Neural cell (in vitro differentiated cells): Measurements from ENCODE around the gene TBC1D10A. TPM values are rescaled to one million over a fixed set of nuclear protein-coding genes. Genes with fewer than 3 reads are reported as not detected.

Source experiments
- H2AFZ ChIP-seq: fragments of 200-600, 300-800 bp; sonication (generic), shearing (Covaris generic); 2 replicates; pipeline ENCODE4 v1.6.0; 2014; ENCODE audit warnings: low read depth, mild to moderate bottlenecking, antibody characterized with exemption, low read length, moderate library complexity
- H3F3A ChIP-seq: fragments of 200-600 bp; shearing (Covaris generic); 2 replicates; pipeline ENCODE4 v1.6.1; 2016; ENCODE audit warnings: mild to moderate bottlenecking, moderate library complexity, mixed read lengths, antibody characterized with exemption, low read length; ENCODE audit not compliant: insufficient read depth, poor library complexity, severe bottlenecking
- H3K27ac ChIP-seq: fragments of 200-600, 300-800 bp; sonication (generic), shearing (Covaris generic); 2 replicates; pipeline ENCODE4 v1.5.1; 2014; ENCODE audit warnings: mild to moderate bottlenecking, low read length, moderate library complexity
- H3K27me3 ChIP-seq: fragments of 300-800, 200-600 bp; sonication (generic), shearing (Covaris generic); 2 replicates; pipeline ENCODE4 v1.6.0; 2014; ENCODE audit warnings: mild to moderate bottlenecking, low read depth, low read length, moderate library complexity; ENCODE audit not compliant: insufficient read depth
- H3K36me3 ChIP-seq: fragments of 300-800, 200-600 bp; sonication (generic), shearing (Covaris generic); 2 replicates; pipeline ENCODE4 v1.5.1; 2014; ENCODE audit warnings: mild to moderate bottlenecking, antibody characterized with exemption, low read length, moderate library complexity; ENCODE audit not compliant: insufficient read depth
- H3K4me2 ChIP-seq: fragments of 300-800, 200-600 bp; sonication (generic), shearing (Covaris generic); 2 replicates; pipeline ENCODE4 v1.6.0; 2014; ENCODE audit warnings: mild to moderate bottlenecking, low read length
- H3K4me3 ChIP-seq: fragments of 300-800, 200-600 bp; sonication (generic), shearing (Covaris generic); 2 replicates; pipeline ENCODE4 v1.5.1; 2014; ENCODE audit warnings: mild to moderate bottlenecking, low read length, moderate library complexity
- H3K79me2 ChIP-seq: fragments of 200-600 bp; shearing (Covaris generic); replicated peaks from 2 replicates; pipeline ENCODE4 v1.6.0; 2014; ENCODE audit warnings: mild to moderate bottlenecking, low read length, moderate library complexity; ENCODE audit not compliant: insufficient read depth
- H3K9ac ChIP-seq: fragments of 300-800, 200-600 bp; sonication (generic), shearing (Covaris generic); 2 replicates; pipeline ENCODE4 v1.6.1; 2016; ENCODE audit warnings: mild to moderate bottlenecking, low read length, mixed read lengths
- H3K9me2 ChIP-seq: fragments of 200-600 bp; shearing (Covaris generic); 2 replicates; pipeline ENCODE4 v1.6.1; 2016; ENCODE audit warnings: mild to moderate bottlenecking, low read length, mixed read lengths; ENCODE audit not compliant: insufficient read depth
- H3K9me3 ChIP-seq: fragments of 200-600, 300-800 bp; sonication (generic), shearing (Covaris generic); 2 replicates; pipeline ENCODE4 v1.6.1; 2016; ENCODE audit warnings: mild to moderate bottlenecking, mixed run types, low read length, moderate library complexity, mixed read lengths
- H4K20me1 ChIP-seq: fragments of 200-600 bp; shearing (Covaris generic); 2 replicates; pipeline ENCODE4 v1.6.1; 2016; ENCODE audit warnings: mild to moderate bottlenecking, mixed run types; ENCODE audit not compliant: insufficient read depth
- EP300 ChIP-seq: fragments of 450-650 bp; conservative IDR thresholded peaks from 2 replicates; pipeline ENCODE4 v1.6.1; 2014; ENCODE audit warnings: antibody characterized with exemption, mild to moderate bottlenecking, moderate library complexity; ENCODE audit not compliant: poor library complexity, severe bottlenecking
- EZH2 ChIP-seq: fragments of 200-600, 300-800 bp; shearing (Covaris generic), sonication (generic); IDR thresholded peaks from 2 replicates; pipeline ENCODE4 v1.6.1; 2014; ENCODE audit warnings: antibody characterized with exemption, low read length, borderline replicate concordance, mild to moderate bottlenecking; ENCODE audit not compliant: insufficient read depth, poor library complexity, severe bottlenecking
- MXI1 ChIP-seq: fragments of 450-650 bp; conservative IDR thresholded peaks from 2 replicates; pipeline ENCODE4 v1.6.1; 2014; ENCODE audit warnings: antibody characterized with exemption, mild to moderate bottlenecking; ENCODE audit not compliant: poor library complexity, severe bottlenecking
- POLR2AphosphoS5 ChIP-seq: IDR thresholded peaks from 2 replicates; pipeline ENCODE4 v1.6.1; 2012
- RAD21 ChIP-seq: fragments of 450-650 bp; conservative IDR thresholded peaks from 2 replicates; pipeline ENCODE4 v1.6.1; 2014; ENCODE audit warnings: antibody characterized with exemption, mild to moderate bottlenecking, moderate library complexity
- SMC3 ChIP-seq: fragments of 450-650 bp; conservative IDR thresholded peaks from 2 replicates; pipeline ENCODE4 v1.6.1; 2014; ENCODE audit warnings: antibody characterized with exemption, mild to moderate bottlenecking, moderate library complexity; ENCODE audit not compliant: poor library complexity
- TAF1 ChIP-seq: IDR thresholded peaks from 2 replicates; pipeline ENCODE4 v1.6.1; 2012; ENCODE audit warnings: low read depth
- polyA plus RNA-seq: library from polyadenylated mRNA; depleted of rRNA; stranded (reverse); fragments of >200 nt; gene quantifications from 2 replicates; pipeline ENCODE4 v1.2.3, GENCODE V29; 2014
- TF ChIP-seq, protein P1 (sequence below): IDR thresholded peaks from 2 replicates; pipeline ENCODE4 v1.6.1; 2012; ENCODE audit warnings: borderline replicate concordance
- TF ChIP-seq, protein P2 (sequence below): fragments of 450-650 bp; IDR thresholded peaks from 2 replicates; pipeline ENCODE4 v1.5.1; 2014; ENCODE audit warnings: antibody characterized with exemption, mild to moderate bottlenecking, moderate library complexity; ENCODE audit not compliant: poor library complexity, severe bottlenecking

Gene TBC1D10A
- polyA plus RNA-seq, 1 donor from 2014 or later = 11.9 TPM

DNA sequence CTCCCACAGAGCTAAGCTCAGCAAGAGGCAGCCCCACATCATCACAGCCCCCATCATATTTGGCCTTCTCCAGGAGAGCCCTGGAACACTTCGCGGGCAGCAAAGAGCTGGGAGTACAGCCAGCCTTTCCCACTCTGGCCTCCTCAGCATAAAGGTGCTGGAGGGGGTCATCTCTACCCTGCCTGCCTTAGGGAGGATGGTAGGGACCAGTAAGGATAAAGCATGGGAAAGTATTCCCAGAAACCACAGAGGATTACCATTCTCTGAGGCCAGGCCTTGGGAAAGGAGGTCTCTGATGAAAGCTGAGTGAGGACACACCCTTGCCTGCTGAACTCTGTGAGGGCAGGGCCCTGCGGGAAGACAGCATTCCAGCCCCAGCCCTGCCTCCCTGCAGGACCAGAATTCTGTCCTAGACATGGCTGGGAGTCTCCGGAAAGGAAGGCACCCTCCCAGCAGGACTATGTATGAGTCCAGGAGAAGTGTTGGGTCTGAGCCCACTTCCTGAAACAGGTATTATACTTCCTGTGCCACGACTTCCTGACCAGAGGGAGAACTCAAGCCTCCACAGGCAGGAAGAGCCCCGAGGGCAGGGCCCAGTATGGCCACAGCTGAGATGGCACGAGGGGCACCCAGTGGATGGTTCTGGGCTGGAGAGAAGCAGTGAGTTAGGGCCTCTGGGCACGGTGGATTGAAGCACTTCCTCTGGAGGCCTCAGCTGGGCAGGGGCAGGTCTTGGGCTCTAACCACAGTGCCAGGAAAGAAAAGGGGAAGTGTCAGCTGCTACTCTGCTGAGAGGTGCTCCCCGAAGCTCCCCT lies 24.5 kb downstream of the TBC1D10A start:
- H3K9ac ChIP-seq = no peak overlapping the region
- H4K20me1 ChIP-seq = no peaks in the 10 kb centered on the region
- H3K27me3 ChIP-seq = no peaks in the 10 kb centered on the region
- H3K79me2 ChIP-seq = no peaks in the 10 kb centered on the region
- no peak overlapping the region for H3K27ac ChIP-seq
- H3F3A ChIP-seq = no peaks in the 10 kb centered on the region
- H2AFZ ChIP-seq = no peak overlapping the region
- H3K4me3 ChIP-seq = no peak overlapping the region
- no peaks in the 10 kb centered on the region for H3K36me3 ChIP-seq
- H3K9me2 ChIP-seq = no peaks in the 10 kb centered on the region
- TF ChIP-seq MXI1 = no peak
- TF ChIP-seq EP300 = no peak
- TF ChIP-seq, protein P1, sequence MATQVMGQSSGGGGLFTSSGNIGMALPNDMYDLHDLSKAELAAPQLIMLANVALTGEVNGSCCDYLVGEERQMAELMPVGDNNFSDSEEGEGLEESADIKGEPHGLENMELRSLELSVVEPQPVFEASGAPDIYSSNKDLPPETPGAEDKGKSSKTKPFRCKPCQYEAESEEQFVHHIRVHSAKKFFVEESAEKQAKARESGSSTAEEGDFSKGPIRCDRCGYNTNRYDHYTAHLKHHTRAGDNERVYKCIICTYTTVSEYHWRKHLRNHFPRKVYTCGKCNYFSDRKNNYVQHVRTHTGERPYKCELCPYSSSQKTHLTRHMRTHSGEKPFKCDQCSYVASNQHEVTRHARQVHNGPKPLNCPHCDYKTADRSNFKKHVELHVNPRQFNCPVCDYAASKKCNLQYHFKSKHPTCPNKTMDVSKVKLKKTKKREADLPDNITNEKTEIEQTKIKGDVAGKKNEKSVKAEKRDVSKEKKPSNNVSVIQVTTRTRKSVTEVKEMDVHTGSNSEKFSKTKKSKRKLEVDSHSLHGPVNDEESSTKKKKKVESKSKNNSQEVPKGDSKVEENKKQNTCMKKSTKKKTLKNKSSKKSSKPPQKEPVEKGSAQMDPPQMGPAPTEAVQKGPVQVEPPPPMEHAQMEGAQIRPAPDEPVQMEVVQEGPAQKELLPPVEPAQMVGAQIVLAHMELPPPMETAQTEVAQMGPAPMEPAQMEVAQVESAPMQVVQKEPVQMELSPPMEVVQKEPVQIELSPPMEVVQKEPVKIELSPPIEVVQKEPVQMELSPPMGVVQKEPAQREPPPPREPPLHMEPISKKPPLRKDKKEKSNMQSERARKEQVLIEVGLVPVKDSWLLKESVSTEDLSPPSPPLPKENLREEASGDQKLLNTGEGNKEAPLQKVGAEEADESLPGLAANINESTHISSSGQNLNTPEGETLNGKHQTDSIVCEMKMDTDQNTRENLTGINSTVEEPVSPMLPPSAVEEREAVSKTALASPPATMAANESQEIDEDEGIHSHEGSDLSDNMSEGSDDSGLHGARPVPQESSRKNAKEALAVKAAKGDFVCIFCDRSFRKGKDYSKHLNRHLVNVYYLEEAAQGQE = no peak
- no peak for TF ChIP-seq SMC3
- no peak for TF ChIP-seq RAD21
- TF ChIP-seq POLR2AphosphoS5 = no peak
- TF ChIP-seq, protein P2, sequence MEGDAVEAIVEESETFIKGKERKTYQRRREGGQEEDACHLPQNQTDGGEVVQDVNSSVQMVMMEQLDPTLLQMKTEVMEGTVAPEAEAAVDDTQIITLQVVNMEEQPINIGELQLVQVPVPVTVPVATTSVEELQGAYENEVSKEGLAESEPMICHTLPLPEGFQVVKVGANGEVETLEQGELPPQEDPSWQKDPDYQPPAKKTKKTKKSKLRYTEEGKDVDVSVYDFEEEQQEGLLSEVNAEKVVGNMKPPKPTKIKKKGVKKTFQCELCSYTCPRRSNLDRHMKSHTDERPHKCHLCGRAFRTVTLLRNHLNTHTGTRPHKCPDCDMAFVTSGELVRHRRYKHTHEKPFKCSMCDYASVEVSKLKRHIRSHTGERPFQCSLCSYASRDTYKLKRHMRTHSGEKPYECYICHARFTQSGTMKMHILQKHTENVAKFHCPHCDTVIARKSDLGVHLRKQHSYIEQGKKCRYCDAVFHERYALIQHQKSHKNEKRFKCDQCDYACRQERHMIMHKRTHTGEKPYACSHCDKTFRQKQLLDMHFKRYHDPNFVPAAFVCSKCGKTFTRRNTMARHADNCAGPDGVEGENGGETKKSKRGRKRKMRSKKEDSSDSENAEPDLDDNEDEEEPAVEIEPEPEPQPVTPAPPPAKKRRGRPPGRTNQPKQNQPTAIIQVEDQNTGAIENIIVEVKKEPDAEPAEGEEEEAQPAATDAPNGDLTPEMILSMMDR = no peak
- TF ChIP-seq TAF1 = no peak
- no peak overlapping the region for H3K4me2 ChIP-seq
- no peaks in the 10 kb centered on the region for H3K9me3 ChIP-seq

DNA sequence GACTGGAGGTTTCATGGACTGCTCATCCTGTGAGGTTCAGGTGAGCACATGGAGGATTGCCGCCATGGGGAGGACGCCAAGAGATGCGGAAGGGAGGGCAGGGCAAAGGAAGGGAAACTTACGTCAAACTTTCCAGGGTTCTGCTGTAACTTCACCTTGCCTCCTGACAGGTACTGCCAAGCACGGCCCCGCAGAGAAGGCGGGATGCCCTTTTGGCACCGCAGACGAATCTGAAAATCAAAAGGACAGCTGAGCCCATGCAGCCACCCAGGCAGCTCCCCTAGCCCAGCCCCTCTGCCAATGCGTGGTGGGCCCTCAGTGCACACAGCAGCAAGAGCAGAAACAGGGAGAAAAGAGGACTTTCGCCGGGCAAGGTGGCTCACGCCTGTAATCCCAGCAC lies 27.4 kb downstream of the TBC1D10A start:
- H2AFZ ChIP-seq = no peak overlapping the region
- no peaks in the 10 kb centered on the region for H3K27me3 ChIP-seq
- H3K9me3 ChIP-seq = no peaks in the 10 kb centered on the region
- no peak overlapping the region for H3K4me3 ChIP-seq
- TF ChIP-seq RAD21 = no peak
- no peak for TF ChIP-seq TAF1
- no peak for TF ChIP-seq SMC3
- no peak for TF ChIP-seq POLR2AphosphoS5
- TF ChIP-seq, protein P2 = no peak
- TF ChIP-seq, protein P1 = no peak
- TF ChIP-seq EP300 = no peak
- no peak for TF ChIP-seq MXI1
- no peak for TF ChIP-seq EZH2
- no peak overlapping the region for H3K27ac ChIP-seq
- no peaks in the 10 kb centered on the region for H3K79me2 ChIP-seq
- no peaks in the 10 kb centered on the region for H3F3A ChIP-seq
- H3K36me3 ChIP-seq = no peaks in the 10 kb centered on the region
- H3K4me2 ChIP-seq = no peak overlapping the region
- no peaks in the 10 kb centered on the region for H4K20me1 ChIP-seq
- no peaks in the 10 kb centered on the region for H3K9me2 ChIP-seq
- no peak overlapping the region for H3K9ac ChIP-seq
